Liver (tissue), 9 donors: ENCODE data around the gene BEST2. TPM values are rescaled to one million over a fixed set of nuclear protein-coding genes. Genes with fewer than 3 reads are reported as not detected.
A peak's percentile ranks its signal among the peaks of the same experiment; 100 is the strongest.

Experiments
- DNase-seq: peaks from one replicate; pipeline ENCODE4 v3.0.0-alpha.2; 2017; ENCODE audit warnings: low spot score
- H3K27ac ChIP-seq, 2 donors: one replicate each; pipeline ENCODE4 v1.7.0; 2013; ENCODE audit warnings: inconsistent platforms in 2 of 2, low read length in 2 of 2, control low read depth in 1 of 2, low read depth in 1 of 2, mild to moderate bottlenecking in 1 of 2
- H3K27me3 ChIP-seq, 4 donors: one replicate each; pipeline versions ENCODE4 v1.6.1 to v1.7.0; 2013; ENCODE audit warnings: low read length in 3 of 4, inconsistent platforms in 1 of 4, mild to moderate bottlenecking in 1 of 4, moderate library complexity in 1 of 4; ENCODE audit not compliant: control insufficient read depth in 4 of 4, insufficient read depth in 4 of 4
- H3K36me3 ChIP-seq, 4 donors: one replicate each; pipeline versions ENCODE4 v1.6.1 to v1.7.0; 2013; ENCODE audit warnings: low read length in 3 of 4, mild to moderate bottlenecking in 3 of 4, low read depth in 1 of 4, moderate library complexity in 1 of 4; ENCODE audit not compliant: control insufficient read depth in 4 of 4, insufficient read depth in 3 of 4
- H3K4me1 ChIP-seq, 4 donors: one replicate each; pipeline versions ENCODE4 v1.6.1 to v1.7.0; 2013; ENCODE audit warnings: low read length in 3 of 4, mild to moderate bottlenecking in 3 of 4, moderate library complexity in 1 of 4; ENCODE audit not compliant: control insufficient read depth in 4 of 4, insufficient read depth in 4 of 4
- H3K4me3 ChIP-seq, 3 donors: one replicate each; pipeline versions ENCODE4 v1.6.1 to v1.7.0; 2013; ENCODE audit warnings: low read length in 3 of 3, control low read depth in 1 of 3, low read depth in 1 of 3, mild to moderate bottlenecking in 1 of 3
- H3K9ac ChIP-seq, 2 donors: one replicate each; pipeline ENCODE4 v1.7.0; 2013; ENCODE audit warnings: low read length in 2 of 2, mild to moderate bottlenecking in 2 of 2, moderate library complexity in 2 of 2, control low read depth in 1 of 2, low read depth in 1 of 2
- H3K9me3 ChIP-seq, 4 donors: one replicate each; pipeline versions ENCODE4 v1.6.1 to v1.7.0; 2013; ENCODE audit warnings: low read length in 3 of 4; ENCODE audit not compliant: control insufficient read depth in 4 of 4
- EGR1 ChIP-seq, 2 donors: IDR thresholded peaks; 2 replicates each; pipeline ENCODE4 v1.6.1; 2016 to 2018; ENCODE audit warnings: antibody characterized with exemption in 2 of 2, low read depth in 2 of 2
- FOXA1 ChIP-seq: IDR thresholded peaks from 2 replicates; pipeline ENCODE4 v1.6.1; 2016; ENCODE audit warnings: antibody characterized with exemption
- FOXA2 ChIP-seq: IDR thresholded peaks from 2 replicates; pipeline ENCODE4 v1.6.1; 2016; ENCODE audit warnings: antibody characterized with exemption
- GABPA ChIP-seq, 2 donors: IDR thresholded peaks in 1 of 2; conservative IDR thresholded peaks in 1 of 2; 2 replicates each; pipeline ENCODE4 v1.6.1; 2016; ENCODE audit warnings: antibody characterized with exemption in 2 of 2, mild to moderate bottlenecking in 1 of 2, moderate library complexity in 1 of 2
- HNF4A ChIP-seq, 2 donors: conservative IDR thresholded peaks; 2 replicates each; pipeline ENCODE4 v1.6.1; 2016; ENCODE audit warnings: antibody characterized with exemption in 2 of 2, mild to moderate bottlenecking in 2 of 2
- HNF4G ChIP-seq: IDR thresholded peaks from 2 replicates; pipeline ENCODE4 v1.6.1; 2016; ENCODE audit warnings: antibody characterized with exemption
- JUND ChIP-seq, 2 donors: IDR thresholded peaks; 2 replicates each; pipeline ENCODE4 v1.6.1; 2016; ENCODE audit warnings: antibody characterized with exemption in 2 of 2
- NR2F2 ChIP-seq: IDR thresholded peaks from 2 replicates; pipeline ENCODE4 v1.6.1; 2016; ENCODE audit warnings: antibody characterized with exemption
- RAD21 ChIP-seq, 2 donors: IDR thresholded peaks; 2 replicates each; pipeline ENCODE4 v1.6.1; 2016; ENCODE audit warnings: antibody characterized with exemption in 2 of 2, mild to moderate bottlenecking in 2 of 2
- RXRA ChIP-seq, 2 donors: IDR thresholded peaks; 2 replicates each; pipeline ENCODE4 v1.6.1; 2017 to 2018; ENCODE audit warnings: antibody characterized with exemption in 2 of 2, mild to moderate bottlenecking in 1 of 2
- SP1 ChIP-seq: IDR thresholded peaks from 2 replicates; pipeline ENCODE4 v1.6.1; 2018; ENCODE audit warnings: antibody characterized with exemption, mild to moderate bottlenecking
- TAF1 ChIP-seq: conservative IDR thresholded peaks from 2 replicates; pipeline ENCODE4 v1.6.1; 2016; ENCODE audit warnings: antibody characterized with exemption, mild to moderate bottlenecking
- YY1 ChIP-seq: IDR thresholded peaks from 2 replicates; pipeline ENCODE4 v1.6.1; 2016; ENCODE audit warnings: antibody characterized with exemption, mild to moderate bottlenecking
- WGBS: extraction: QIAGEN DNeasy Blood & Tissue Kit; methylation state at CpG from one replicate; pipeline ENCODE4 v1.1.7; 2013; 5-methylcytosine and 5-hydroxymethylcytosine counted together
- polyA plus RNA-seq, 2 donors: library from polyadenylated mRNA; stranded (reverse) in 1 of 2; unstranded in 1 of 2; fragments of 200-250 nt in 1 of 2; fragments of >200 nt in 1 of 2; fragmentation: Nextera tagmentation in 1 of 2; extraction: Ambion mirVana in 1 of 2; gene quantifications; one replicate each; pipeline versions ENCODE4 v1.2.1 to v1.2.3, GENCODE V29; 2013 to 2015
- total RNA-seq, 2 donors: library from RNA; depleted of rRNA; stranded (reverse); fragments of >200 nt; gene quantifications; one replicate each; pipeline ENCODE4 v1.2.3, GENCODE V29; 2014
- TF ChIP-seq, protein P1 (sequence below): IDR thresholded peaks from 2 replicates; pipeline ENCODE4 v1.6.1; 2016; ENCODE audit warnings: antibody characterized with exemption
- TF ChIP-seq, protein P2 (sequence below): IDR thresholded peaks from 2 replicates; pipeline ENCODE4 v1.6.1; 2016; ENCODE audit warnings: antibody characterized with exemption
- TF ChIP-seq, protein P3 (sequence below): IDR thresholded peaks from 2 replicates; pipeline ENCODE4 v1.6.1; 2016; ENCODE audit warnings: antibody characterized with exemption, mild to moderate bottlenecking
- TF ChIP-seq, protein P4 (sequence below): IDR thresholded peaks from 2 replicates; pipeline ENCODE4 v1.6.1; 2016; ENCODE audit warnings: antibody characterized with exemption
- TF ChIP-seq, protein P5 (sequence below): fragments of 150-350 bp; IDR thresholded peaks from 2 replicates; pipeline ENCODE4 v1.5.1; 2017; ENCODE audit warnings: improper control_type of control experiment, low read depth, low read length; ENCODE audit not compliant: missing input control
- donor health status: healthy.
- donor health status: healthy.
- donor health status: healthy.
- donor health status: healthy.
- donor health status: healthy.

BEST2 gene
- total and polyA plus RNA-seq, 4 donors, result not detected

DNA sequence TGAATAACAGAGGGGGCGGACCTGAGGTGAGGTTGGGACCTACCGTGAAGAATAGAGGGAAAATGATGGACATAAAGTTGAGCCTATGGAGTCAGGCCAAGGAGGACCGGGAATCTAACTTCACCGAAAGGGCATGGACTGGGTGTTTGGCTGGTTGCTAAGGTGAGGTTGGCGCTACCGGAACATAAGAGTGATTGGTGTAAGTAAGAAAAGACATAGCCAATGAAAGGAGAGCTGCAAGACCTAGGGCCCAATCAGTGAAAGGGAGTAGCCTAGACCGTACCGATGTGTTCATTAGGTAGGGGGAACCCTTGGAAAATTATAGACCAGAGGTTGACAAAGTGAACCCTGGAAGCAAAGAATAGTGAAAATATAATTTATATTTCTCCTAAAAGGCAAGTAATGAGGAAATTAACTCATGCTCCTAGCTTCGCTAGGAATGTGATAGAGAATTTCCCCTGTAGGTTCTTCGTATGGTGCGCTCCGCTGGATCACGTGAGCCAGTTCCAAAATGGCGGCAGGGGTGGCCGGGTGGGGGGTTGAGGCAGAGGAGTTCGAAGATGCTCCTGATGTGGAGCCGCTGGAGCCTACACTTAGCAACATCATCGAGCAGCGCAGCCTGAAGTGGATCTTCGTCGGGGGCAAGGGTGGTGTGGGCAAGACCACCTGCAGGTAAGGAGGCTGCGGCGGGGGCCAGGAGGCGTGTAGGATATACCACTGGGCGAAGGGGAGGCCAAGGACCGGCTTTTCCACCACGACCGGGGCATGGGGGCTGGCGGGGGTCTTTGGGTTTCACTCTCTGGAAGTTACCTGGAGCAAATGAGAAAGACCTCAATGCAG lies 14.4 kb upstream of the BEST2 start, which contains the start of gene GET3:
TSS of gene GET3 (plus strand) at position 503 of the 840 bp plus-strand sequence. CDS start at position 512, 9 bp downstream.
- Histone ChIP-seq H3K27me3 (no peaks in the 10 kb centered on the region), H3K4me1 (peaks cover 11 to 37% (median 32%) of the 10 kb centered on the region in 4 donors), H3K9me3 (no peaks in the 10 kb centered on the region), H3K9ac (peak within 1 kb of the TSS; percentile 55 to 91), H3K4me3 (peak within 1 kb of the TSS; percentile 64 to 98 (median 93)), H3K36me3 (peaks cover 0 to 12% (median 5%) of the 10 kb centered on the region in 4 donors), H3K27ac (peak within 1 kb of the TSS; percentile 78 to 79)
- TF ChIP-seq YY1, result peak; percentile 100
- TF ChIP-seq, protein P1, sequence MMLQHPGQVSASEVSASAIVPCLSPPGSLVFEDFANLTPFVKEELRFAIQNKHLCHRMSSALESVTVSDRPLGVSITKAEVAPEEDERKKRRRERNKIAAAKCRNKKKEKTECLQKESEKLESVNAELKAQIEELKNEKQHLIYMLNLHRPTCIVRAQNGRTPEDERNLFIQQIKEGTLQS, result no peak
- TF ChIP-seq, protein P2, sequence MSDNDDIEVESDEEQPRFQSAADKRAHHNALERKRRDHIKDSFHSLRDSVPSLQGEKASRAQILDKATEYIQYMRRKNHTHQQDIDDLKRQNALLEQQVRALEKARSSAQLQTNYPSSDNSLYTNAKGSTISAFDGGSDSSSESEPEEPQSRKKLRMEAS, result peak; percentile 51
- no peak for TF ChIP-seq FOXA2
- TF ChIP-seq JUND (IDR thresholded peaks at IDR 0.05), result no peak
- TF ChIP-seq, protein P3, sequence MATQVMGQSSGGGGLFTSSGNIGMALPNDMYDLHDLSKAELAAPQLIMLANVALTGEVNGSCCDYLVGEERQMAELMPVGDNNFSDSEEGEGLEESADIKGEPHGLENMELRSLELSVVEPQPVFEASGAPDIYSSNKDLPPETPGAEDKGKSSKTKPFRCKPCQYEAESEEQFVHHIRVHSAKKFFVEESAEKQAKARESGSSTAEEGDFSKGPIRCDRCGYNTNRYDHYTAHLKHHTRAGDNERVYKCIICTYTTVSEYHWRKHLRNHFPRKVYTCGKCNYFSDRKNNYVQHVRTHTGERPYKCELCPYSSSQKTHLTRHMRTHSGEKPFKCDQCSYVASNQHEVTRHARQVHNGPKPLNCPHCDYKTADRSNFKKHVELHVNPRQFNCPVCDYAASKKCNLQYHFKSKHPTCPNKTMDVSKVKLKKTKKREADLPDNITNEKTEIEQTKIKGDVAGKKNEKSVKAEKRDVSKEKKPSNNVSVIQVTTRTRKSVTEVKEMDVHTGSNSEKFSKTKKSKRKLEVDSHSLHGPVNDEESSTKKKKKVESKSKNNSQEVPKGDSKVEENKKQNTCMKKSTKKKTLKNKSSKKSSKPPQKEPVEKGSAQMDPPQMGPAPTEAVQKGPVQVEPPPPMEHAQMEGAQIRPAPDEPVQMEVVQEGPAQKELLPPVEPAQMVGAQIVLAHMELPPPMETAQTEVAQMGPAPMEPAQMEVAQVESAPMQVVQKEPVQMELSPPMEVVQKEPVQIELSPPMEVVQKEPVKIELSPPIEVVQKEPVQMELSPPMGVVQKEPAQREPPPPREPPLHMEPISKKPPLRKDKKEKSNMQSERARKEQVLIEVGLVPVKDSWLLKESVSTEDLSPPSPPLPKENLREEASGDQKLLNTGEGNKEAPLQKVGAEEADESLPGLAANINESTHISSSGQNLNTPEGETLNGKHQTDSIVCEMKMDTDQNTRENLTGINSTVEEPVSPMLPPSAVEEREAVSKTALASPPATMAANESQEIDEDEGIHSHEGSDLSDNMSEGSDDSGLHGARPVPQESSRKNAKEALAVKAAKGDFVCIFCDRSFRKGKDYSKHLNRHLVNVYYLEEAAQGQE, result no peak
- TF ChIP-seq GABPA (IDR thresholded peaks at IDR 0.05 in 1 of 2, conservative IDR thresholded peaks at IDR 0.05 in 1 of 2), result peak; percentile 54 to 83
- TF ChIP-seq FOXA1, result no peak
- TF ChIP-seq NR2F2, result peak; percentile 55
- TF ChIP-seq EGR1 (IDR thresholded peaks at IDR 0.05; ENCODE audit: low read depth in 2 of 2), result no peak
- no peak for TF ChIP-seq RAD21 (IDR thresholded peaks at IDR 0.05)
- peak; percentile 96 for TF ChIP-seq SP1
- TF ChIP-seq, protein P4, sequence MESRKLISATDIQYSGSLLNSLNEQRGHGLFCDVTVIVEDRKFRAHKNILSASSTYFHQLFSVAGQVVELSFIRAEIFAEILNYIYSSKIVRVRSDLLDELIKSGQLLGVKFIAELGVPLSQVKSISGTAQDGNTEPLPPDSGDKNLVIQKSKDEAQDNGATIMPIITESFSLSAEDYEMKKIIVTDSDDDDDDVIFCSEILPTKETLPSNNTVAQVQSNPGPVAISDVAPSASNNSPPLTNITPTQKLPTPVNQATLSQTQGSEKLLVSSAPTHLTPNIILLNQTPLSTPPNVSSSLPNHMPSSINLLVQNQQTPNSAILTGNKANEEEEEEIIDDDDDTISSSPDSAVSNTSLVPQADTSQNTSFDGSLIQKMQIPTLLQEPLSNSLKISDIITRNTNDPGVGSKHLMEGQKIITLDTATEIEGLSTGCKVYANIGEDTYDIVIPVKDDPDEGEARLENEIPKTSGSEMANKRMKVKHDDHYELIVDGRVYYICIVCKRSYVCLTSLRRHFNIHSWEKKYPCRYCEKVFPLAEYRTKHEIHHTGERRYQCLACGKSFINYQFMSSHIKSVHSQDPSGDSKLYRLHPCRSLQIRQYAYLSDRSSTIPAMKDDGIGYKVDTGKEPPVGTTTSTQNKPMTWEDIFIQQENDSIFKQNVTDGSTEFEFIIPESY, result no peak
- no peak for TF ChIP-seq TAF1
- peak in 1 of 2 donors; percentile 29 for TF ChIP-seq HNF4A (conservative IDR thresholded peaks at IDR 0.05)
- TF ChIP-seq HNF4G, result no peak
- TF ChIP-seq, protein P5, sequence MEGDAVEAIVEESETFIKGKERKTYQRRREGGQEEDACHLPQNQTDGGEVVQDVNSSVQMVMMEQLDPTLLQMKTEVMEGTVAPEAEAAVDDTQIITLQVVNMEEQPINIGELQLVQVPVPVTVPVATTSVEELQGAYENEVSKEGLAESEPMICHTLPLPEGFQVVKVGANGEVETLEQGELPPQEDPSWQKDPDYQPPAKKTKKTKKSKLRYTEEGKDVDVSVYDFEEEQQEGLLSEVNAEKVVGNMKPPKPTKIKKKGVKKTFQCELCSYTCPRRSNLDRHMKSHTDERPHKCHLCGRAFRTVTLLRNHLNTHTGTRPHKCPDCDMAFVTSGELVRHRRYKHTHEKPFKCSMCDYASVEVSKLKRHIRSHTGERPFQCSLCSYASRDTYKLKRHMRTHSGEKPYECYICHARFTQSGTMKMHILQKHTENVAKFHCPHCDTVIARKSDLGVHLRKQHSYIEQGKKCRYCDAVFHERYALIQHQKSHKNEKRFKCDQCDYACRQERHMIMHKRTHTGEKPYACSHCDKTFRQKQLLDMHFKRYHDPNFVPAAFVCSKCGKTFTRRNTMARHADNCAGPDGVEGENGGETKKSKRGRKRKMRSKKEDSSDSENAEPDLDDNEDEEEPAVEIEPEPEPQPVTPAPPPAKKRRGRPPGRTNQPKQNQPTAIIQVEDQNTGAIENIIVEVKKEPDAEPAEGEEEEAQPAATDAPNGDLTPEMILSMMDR, result no peak
- peak; percentile 36 to 65 for TF ChIP-seq RXRA (IDR thresholded peaks at IDR 0.05)
- WGBS, result under 1% methylated on average over 29 of the region's 29 CpGs
- DNase-seq, result peak; percentile 81
